Glutamatergic neuron (in vitro differentiated cells): ENCODE results near the gene NPHP4. TPM values are rescaled to one million over a fixed set of nuclear protein-coding genes. Genes with fewer than 3 reads are reported as not detected.
A peak's percentile ranks its signal among the peaks of the same experiment; 100 is the strongest.

Experiments
- DNase-seq: peaks from one replicate; pipeline ENCODE4 v3.0.0; 2022
- H3K27ac Mint-ChIP-seq: one replicate; pipeline ENCODE4 v1.8.0; 2020; ENCODE audit warnings: mild to moderate bottlenecking, mixed read lengths, inconsistent platforms; ENCODE audit not compliant: unreplicated experiment
- H3K27me3 Mint-ChIP-seq: one replicate; pipeline ENCODE4 v1.8.0; 2020; ENCODE audit warnings: mild to moderate bottlenecking, moderate library complexity, mixed read lengths, inconsistent platforms; ENCODE audit not compliant: unreplicated experiment
- H3K36me3 Mint-ChIP-seq: one replicate; pipeline ENCODE4 v1.8.0; 2020; ENCODE audit warnings: mild to moderate bottlenecking, mixed read lengths, inconsistent platforms; ENCODE audit not compliant: unreplicated experiment
- H3K4me1 Mint-ChIP-seq: one replicate; pipeline ENCODE4 v1.8.0; 2020; ENCODE audit warnings: mild to moderate bottlenecking, low read depth, mixed read lengths, inconsistent platforms; ENCODE audit not compliant: unreplicated experiment
- H3K4me3 Mint-ChIP-seq: one replicate; pipeline ENCODE4 v1.8.0; 2020; ENCODE audit warnings: mild to moderate bottlenecking, mixed read lengths, inconsistent platforms; ENCODE audit not compliant: unreplicated experiment
- H3K9me3 Mint-ChIP-seq: one replicate; pipeline ENCODE4 v1.8.0; 2020; ENCODE audit warnings: mild to moderate bottlenecking, moderate library complexity, mixed read lengths, inconsistent platforms; ENCODE audit not compliant: unreplicated experiment
- CTCF ChIP-seq: fragments of 200-600 bp; sonication (generic); IDR thresholded peaks from one replicate; pipeline ENCODE4 v1.5.0; 2021; ENCODE audit not compliant: partially characterized antibody, unreplicated experiment
- total RNA-seq: library from RNA; stranded (reverse); fragmentation: NEBNext Ultra II Directional; extraction: Animal tissue kit (Norgen Biotek cat#: 25700); gene quantifications from one replicate; pipeline ENCODE4 v1.2.1, GENCODE V29; 2021; ENCODE audit not compliant: unreplicated experiment

NPHP4 gene
- total RNA-seq, 1 donor from 2014 or later, result 28.4 TPM

- peaks cover 26% of the 10 kb centered on the region for H3K4me1 Mint-ChIP-seq
- no peak overlapping the region for H3K27ac Mint-ChIP-seq
- H3K36me3 Mint-ChIP-seq, result peaks cover 5% of the 10 kb centered on the region
- TF ChIP-seq CTCF, result no peak
- DNase-seq, result peak; percentile 1
- no peak overlapping the region for H3K4me3 Mint-ChIP-seq
- H3K9me3 Mint-ChIP-seq, result peaks cover 17% of the 10 kb centered on the region
- peaks cover 10% of the 10 kb centered on the region for H3K27me3 Mint-ChIP-seq
Observed at GRCh38 chr1:5886541-5887348, 105.5 kb downstream of the NPHP4 start.

GRCh38 chr1:5886140-5886483, 106.1 kb downstream of the NPHP4 start:
- Mint-ChIP-seq H3K36me3 (peaks cover 5% of the 10 kb centered on the region), H3K27me3 (peaks cover 10% of the 10 kb centered on the region), H3K9me3 (peaks cover 15% of the 10 kb centered on the region), H3K4me1 (peaks cover 26% of the 10 kb centered on the region), H3K4me3 (no peak overlapping the region), H3K27ac (no peak overlapping the region)
- DNase-seq, result peak; percentile 4
- TF ChIP-seq CTCF, result no peak

GRCh38 chr1:5885471-5886139, 106.6 kb downstream of the NPHP4 start:
- H3K9me3 Mint-ChIP-seq, result peaks cover 15% of the 10 kb centered on the region
- H3K4me3 Mint-ChIP-seq, result no peak overlapping the region
- peaks cover 9% of the 10 kb centered on the region for H3K27me3 Mint-ChIP-seq
- H3K27ac Mint-ChIP-seq, result no peak overlapping the region
- peaks cover 8% of the 10 kb centered on the region for H3K36me3 Mint-ChIP-seq
- DNase-seq, result peak; percentile 9
- H3K4me1 Mint-ChIP-seq, result peaks cover 26% of the 10 kb centered on the region
- no peak for TF ChIP-seq CTCF

GRCh38 chr1:5884110-5884509, 108.1 kb downstream of the NPHP4 start:
- H3K27me3 Mint-ChIP-seq, result peaks cover 12% of the 10 kb centered on the region
- H3K36me3 Mint-ChIP-seq, result peaks cover 22% of the 10 kb centered on the region
- no peak for TF ChIP-seq CTCF
- peak overlapping the region; percentile 33 for H3K27ac Mint-ChIP-seq
- H3K9me3 Mint-ChIP-seq, result peaks cover 22% of the 10 kb centered on the region
- H3K4me3 Mint-ChIP-seq, result no peak overlapping the region
- peaks cover 21% of the 10 kb centered on the region for H3K4me1 Mint-ChIP-seq
- DNase-seq, result peak; percentile 17
